Erythroblast (primary cell): Measurements from ENCODE around the gene ADCY5.
A peak's percentile ranks its signal among the peaks of the same experiment; 100 is the strongest.

Experiments
- DNase-seq, 2 experiments: peaks; one replicate each; lab custom pipeline; 2025; lab: John Stamatoyannopoulos, UW
- GATA1 ChIP-seq: IDR thresholded peaks from 2 replicates; pipeline ENCODE4 v1.6.1; 2011; ENCODE audit warnings: low read depth, mild to moderate bottlenecking, control low read depth, low read length, moderate library complexity
- POLR2A ChIP-seq: IDR thresholded peaks from 2 replicates; pipeline ENCODE4 v1.6.1; 2011; ENCODE audit warnings: mild to moderate bottlenecking, low read length

ADCY5 gene

DNA sequence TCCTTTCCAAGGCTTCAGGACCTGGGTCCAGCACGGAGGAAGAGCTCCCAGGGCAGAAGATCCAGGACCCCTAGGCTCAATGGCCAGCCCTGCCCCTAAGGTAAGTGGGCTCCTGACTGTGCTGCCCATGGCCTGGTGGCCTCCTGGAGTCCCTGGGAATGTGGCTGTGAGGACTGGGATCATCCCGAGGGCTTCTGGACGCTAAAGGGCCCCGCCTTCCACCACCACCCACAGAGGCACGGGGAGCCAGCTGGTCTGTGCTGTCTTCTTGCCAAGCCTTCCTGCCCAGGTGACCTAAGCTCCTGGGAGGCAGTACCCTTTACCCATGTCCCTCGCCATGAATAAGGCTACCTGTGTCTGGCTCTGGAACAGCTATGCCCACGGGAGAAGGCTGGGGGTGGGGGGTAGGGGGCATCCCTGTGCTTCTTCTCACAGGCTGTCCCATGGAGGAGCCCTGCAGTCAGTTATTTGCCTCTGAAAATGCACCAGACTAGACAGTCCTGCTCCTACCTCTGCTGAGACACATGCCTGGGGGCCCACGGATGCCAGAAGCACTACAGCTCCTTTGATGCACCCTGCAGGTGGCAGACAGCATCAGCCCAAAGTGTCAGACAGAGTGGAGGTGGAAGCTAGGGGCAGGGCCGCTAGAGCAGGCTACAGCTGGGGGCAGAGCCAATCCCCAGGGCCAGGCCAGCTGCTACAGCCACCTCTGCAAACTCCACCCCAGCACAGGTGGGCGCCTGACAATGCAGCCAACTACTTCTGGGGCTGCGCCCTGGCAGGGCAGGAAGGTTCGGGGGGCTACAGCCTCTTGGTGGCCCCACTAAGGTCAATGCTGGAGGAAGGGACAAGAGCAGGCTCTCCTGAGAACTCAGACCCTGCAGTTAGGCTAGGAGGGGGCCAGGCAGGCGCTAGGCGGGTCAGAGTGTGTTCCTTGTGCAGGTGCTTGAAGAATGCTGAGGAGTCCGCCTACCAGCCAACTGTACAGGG lies 156.3 kb downstream of the ADCY5 start:
- no peak for DNase-seq
- TF ChIP-seq GATA1 (no peak), POLR2A (no peak)

DNA sequence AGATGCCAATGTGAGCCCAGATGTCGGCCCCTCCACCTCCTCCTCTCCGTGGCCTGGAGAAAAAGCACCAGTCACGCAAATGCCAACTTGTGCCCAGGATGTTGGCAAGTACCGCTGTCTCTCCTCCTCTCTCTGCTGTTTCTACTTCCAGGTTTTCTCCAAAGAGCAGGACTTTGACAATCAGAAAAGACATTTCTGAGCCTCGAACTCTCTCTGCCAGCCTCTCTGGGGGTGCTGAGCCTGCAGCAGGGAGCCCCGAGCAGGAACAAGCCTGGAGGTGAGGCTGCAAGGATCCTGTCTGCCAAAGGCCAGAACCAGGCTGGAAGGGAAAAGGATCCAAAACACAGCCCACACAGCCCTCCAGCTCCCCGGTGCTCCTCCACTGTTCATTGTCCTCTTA lies 157.5 kb downstream of the ADCY5 start:
- DNase-seq: no peak
- no peak for TF ChIP-seq POLR2A
- TF ChIP-seq GATA1: no peak

- TF ChIP-seq GATA1 (no peak), POLR2A (no peak)
- DNase-seq: no peak
Measured at GRCh38 chr3:123290962-123291361, 157.9 kb downstream of the ADCY5 start.

GRCh38 chr3:123290107-123290930 lies 158.6 kb downstream of the ADCY5 start:
- no peak for DNase-seq
- TF ChIP-seq GATA1 (no peak), POLR2A (no peak)

GRCh38 chr3:123289391-123290106 lies 159.3 kb downstream of the ADCY5 start:
- DNase-seq: no peak
- TF ChIP-seq GATA1 (no peak), POLR2A (no peak)

DNA sequence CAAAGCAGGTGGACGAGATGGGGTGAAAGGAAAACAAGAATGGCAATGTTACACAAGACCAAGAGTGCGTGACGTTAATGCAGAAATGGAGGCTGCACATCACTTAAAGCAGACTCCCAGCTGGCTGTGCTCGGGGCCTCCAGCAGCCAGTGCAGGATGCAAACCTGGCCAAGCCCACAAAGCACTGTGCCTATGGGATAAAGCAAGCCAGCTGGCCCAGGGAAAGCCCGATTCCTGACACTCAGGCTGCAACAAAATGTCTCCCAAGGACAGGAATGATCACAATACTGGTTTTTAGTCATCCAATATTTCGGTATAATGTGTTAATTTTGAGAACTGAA lies 161.0 kb downstream of the ADCY5 start:
- DNase-seq: no peak
- TF ChIP-seq POLR2A: no peak
- TF ChIP-seq GATA1: no peak

DNA sequence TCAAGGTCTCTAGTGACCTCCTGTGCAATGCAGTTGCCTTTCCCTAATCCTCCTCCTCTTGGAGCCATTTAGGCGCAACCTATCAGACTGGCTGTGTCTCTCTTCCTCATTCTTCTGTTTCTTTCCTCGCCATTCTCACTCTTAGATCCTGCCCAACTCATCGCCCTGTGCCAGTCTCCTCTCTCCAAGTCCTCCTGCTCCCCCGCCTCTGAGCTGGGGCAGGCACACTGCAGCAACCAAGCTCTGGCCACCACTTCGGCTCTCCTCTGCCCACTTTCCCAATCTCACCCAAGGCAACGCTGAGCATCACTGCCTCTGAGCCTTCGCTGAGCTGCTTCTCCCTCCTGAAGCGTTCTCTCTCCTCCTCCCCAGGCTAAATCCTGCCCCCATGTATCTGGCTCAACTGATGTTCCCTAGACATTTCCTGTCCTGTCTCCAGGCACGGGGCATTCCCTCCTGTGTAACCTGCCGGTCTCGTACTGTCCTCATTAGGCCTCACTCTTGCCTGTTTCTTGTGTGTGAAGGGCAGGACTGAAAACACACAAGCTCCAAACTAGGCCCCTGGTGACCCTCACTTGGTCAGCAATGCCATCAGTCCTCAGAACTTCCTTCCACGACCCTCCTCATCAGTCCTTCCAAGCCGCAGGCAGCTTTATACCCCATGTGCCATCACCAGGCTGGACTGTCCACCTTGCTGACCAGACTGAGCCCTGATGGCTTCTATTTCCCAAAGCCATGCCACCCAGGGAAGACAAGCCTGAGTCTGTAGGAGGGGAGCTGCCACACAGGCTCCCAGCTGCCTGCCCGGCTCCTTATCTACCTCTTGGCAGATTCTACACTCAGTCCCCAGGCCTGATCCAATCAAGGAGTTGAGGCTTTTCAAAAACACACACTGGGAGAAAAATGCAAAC lies 161.6 kb downstream of the ADCY5 start:
- no peak for DNase-seq
- no peak for TF ChIP-seq GATA1
- no peak for TF ChIP-seq POLR2A

DNA sequence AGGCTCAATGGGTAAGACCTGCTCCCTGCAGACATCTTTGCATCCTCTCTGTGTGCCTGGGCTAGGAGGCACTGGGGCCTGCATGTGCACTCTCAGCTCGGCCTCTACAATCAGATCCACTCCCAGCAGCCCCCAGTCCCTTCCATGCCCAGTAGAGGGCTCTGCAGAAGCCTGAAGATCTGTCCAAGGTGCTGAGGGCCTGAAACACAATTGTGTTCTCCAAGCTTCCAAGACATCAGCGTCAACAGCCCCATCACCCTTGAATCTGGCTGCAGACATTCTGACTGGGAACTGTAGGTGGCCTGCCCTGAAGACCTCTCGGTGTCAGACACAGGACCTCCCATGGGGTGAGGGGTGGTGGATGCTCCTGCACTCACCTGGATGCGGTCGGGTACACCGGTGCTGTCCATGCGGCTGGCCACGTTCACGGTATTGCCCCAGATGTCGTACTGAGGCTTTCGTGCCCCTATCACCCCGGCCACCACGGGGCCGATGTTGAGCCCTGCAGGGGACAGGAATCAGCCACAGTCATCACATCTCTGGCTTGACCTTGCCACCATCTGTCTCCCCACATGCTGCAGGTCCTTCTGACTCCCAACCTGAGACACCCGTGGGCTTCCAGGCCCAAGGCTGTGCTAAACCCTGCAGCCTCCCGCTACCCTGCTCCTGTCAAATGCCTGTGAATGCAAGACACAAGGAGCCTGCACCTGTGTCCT lies 162.4 kb downstream of the ADCY5 start:
- DNase-seq: peak; percentile 61 to 66
- no peak for TF ChIP-seq GATA1
- no peak for TF ChIP-seq POLR2A

GRCh38 chr3:123285931-123286307 lies 163.0 kb downstream of the ADCY5 start:
- no peak for TF ChIP-seq POLR2A
- no peak for TF ChIP-seq GATA1
- no peak for DNase-seq

- TF ChIP-seq POLR2A: no peak
- no peak for TF ChIP-seq GATA1
- DNase-seq: no peak
Measured at GRCh38 chr3:123285479-123285878, 163.4 kb downstream of the ADCY5 start.

DNA sequence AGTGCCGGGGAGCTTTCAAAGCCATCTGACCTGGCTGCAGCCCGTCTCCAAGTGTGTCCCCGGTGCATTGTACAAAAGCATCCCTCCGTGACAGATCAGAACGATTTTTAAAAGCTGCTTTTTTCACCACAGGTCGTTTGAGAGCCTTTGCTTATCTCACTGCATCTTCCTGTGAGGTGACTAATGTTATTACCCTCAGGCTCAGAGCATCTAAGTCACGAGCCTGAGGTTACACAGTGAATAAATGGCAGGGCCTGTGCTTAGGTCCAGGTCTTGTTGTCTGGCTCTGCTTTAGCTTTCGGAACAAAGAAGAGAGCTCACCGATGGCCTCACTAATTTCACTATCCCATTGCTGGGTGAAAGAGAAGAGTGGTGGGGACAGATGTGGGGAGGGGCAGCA lies 163.8 kb downstream of the ADCY5 start:
- no peak for TF ChIP-seq POLR2A
- no peak for TF ChIP-seq GATA1
- no peak for DNase-seq
